B cell (primary cell): Measurements from ENCODE around the gene FAM124A. TPM values are rescaled to one million over a fixed set of nuclear protein-coding genes. Genes with fewer than 3 reads are reported as not detected.

Experiments used
- ATAC-seq: fragments of 200-7000 bp; cut with Tn5 transposase; one replicate; pipeline ENCODE4 v1.10.0; 2021; ENCODE audit warnings: low read depth, mild to moderate bottlenecking, moderate number of reproducible peaks, moderate library complexity
- CTCF ChIA-PET: fragments of 350-600 bp; sonication (Branson Sonifier 250); formaldehyde crosslinking; loops from one replicate; lab custom pipeline; 2021; ENCODE audit warnings: antibody characterized with exemption, inconsistent platforms; lab: Charles Lee
- POLR2A ChIA-PET: fragments of 350-600 bp; sonication (Branson Sonifier 250); formaldehyde crosslinking; loops from one replicate; lab custom pipeline; 2021; ENCODE audit warnings: antibody characterized with exemption; lab: Charles Lee
- DNase-seq: peaks from one replicate; pipeline ENCODE4 v3.0.0; 2013
- H2AFZ ChIP-seq: 2 replicates; pipeline ENCODE4 v1.6.1; 2012; ENCODE audit warnings: mild to moderate bottlenecking, low read depth, low read length; ENCODE audit not compliant: insufficient read depth, poor library complexity, severe bottlenecking
- H3K27ac ChIP-seq, 2 donors: 1 replicate in 1 of 2; 2 replicates in 1 of 2; pipeline ENCODE4 v1.5.1; 2012 to 2013; ENCODE audit warnings: low read length in 2 of 2, mild to moderate bottlenecking in 2 of 2, moderate library complexity in 1 of 2
- H3K27me3 ChIP-seq, 4 experiments: fragments of 200-600 bp in 1 of 4; sonication (generic) in 1 of 4; replicated peaks in 1 of 4; 1 replicate in 2 of 4; 2 replicates in 2 of 4; pipeline versions ENCODE4 v1.6.1 to v1.7.0; 2013 to 2016; ENCODE audit warnings: low read length in 3 of 4, mild to moderate bottlenecking in 2 of 4, mixed read lengths in 1 of 4, moderate library complexity in 1 of 4; ENCODE audit not compliant: insufficient read depth in 4 of 4, control insufficient read depth in 3 of 4; ENCODE audit errors: control extremely low read depth in 1 of 4
- H3K36me3 ChIP-seq, 2 experiments: replicated peaks in 1 of 2; 1 replicate in 1 of 2; 2 replicates in 1 of 2; pipeline versions ENCODE4 v1.6.1 to v1.7.1; 2013; ENCODE audit warnings: low read length in 1 of 2; ENCODE audit not compliant: insufficient read depth in 2 of 2, control insufficient read depth in 1 of 2; ENCODE audit errors: control extremely low read depth in 1 of 2, extremely low read depth in 1 of 2
- H3K4me1 ChIP-seq, 2 donors: fragments of 200-600 bp in 1 of 2; sonication (generic) in 1 of 2; 1 replicate in 1 of 2; 2 replicates in 1 of 2; pipeline versions ENCODE4 v1.5.1 to v1.6.1; 2013 to 2017; ENCODE audit warnings: low read length in 2 of 2; ENCODE audit not compliant: control insufficient read depth in 2 of 2, insufficient read depth in 2 of 2
- H3K4me2 ChIP-seq: replicated peaks from 2 replicates; pipeline ENCODE3; 2012; ENCODE audit warnings: mild to moderate bottlenecking, low read depth, low read length; ENCODE audit not compliant: poor library complexity, severe bottlenecking
- H3K4me3 ChIP-seq, 5 experiments: fragments of 200-600 bp in 1 of 5; sonication (generic) in 1 of 5; 1 replicate in 3 of 5; 2 replicates in 2 of 5; pipeline versions ENCODE4 v1.5.1 to v1.7.0; 2011 to 2016; ENCODE audit warnings: low read length in 4 of 5, mild to moderate bottlenecking in 4 of 5, low read depth in 2 of 5, control low read depth in 1 of 5, moderate library complexity in 1 of 5; ENCODE audit not compliant: insufficient read depth in 1 of 5; ENCODE audit errors: control extremely low read depth in 1 of 5, extremely low read depth in 1 of 5
- H3K79me2 ChIP-seq: fragments of 200-600 bp; sonication (generic); one replicate; pipeline ENCODE4 v1.6.0; 2016; ENCODE audit warnings: low read length; ENCODE audit not compliant: control insufficient read depth, insufficient read depth
- H3K9ac ChIP-seq: fragments of 200-600 bp; sonication (generic); 2 replicates; pipeline ENCODE4 v1.6.1; 2017; ENCODE audit warnings: mild to moderate bottlenecking, low read length, moderate library complexity
- H3K9me3 ChIP-seq, 3 donors: one replicate each; pipeline versions ENCODE4 v1.6.1 to v1.7.1; 2013; ENCODE audit warnings: low read length in 2 of 3; ENCODE audit not compliant: control insufficient read depth in 2 of 3, insufficient read depth in 1 of 3; ENCODE audit errors: control extremely low read depth in 1 of 3
- H4K20me1 ChIP-seq: 2 replicates; pipeline ENCODE4 v1.6.0; 2012; ENCODE audit warnings: mild to moderate bottlenecking, low read length; ENCODE audit not compliant: insufficient read depth, control insufficient read depth, poor library complexity, severe bottlenecking
- H3K27ac Mint-ChIP-seq: one replicate; pipeline ENCODE4 v1.8.0; 2021; ENCODE audit warnings: mixed read lengths
- H3K27me3 Mint-ChIP-seq: one replicate; pipeline ENCODE4 v1.8.0; 2021; ENCODE audit warnings: mixed read lengths
- H3K4me1 Mint-ChIP-seq: one replicate; pipeline ENCODE4 v1.8.0; 2021; ENCODE audit warnings: mixed read lengths
- H3K4me3 Mint-ChIP-seq: one replicate; pipeline ENCODE4 v1.8.0; 2021; ENCODE audit warnings: mixed read lengths
- H3K9me3 Mint-ChIP-seq: one replicate; pipeline ENCODE4 v1.8.0; 2022; ENCODE audit warnings: mixed read lengths; ENCODE audit not compliant: insufficient read depth
- EZH2 ChIP-seq: IDR thresholded peaks from 2 replicates; pipeline ENCODE4 v1.6.1; 2012; ENCODE audit warnings: borderline replicate concordance, low read depth, mild to moderate bottlenecking, moderate library complexity, low read length; ENCODE audit not compliant: insufficient read depth, poor library complexity, severe bottlenecking
- WGBS: methylation state at CpG from one replicate; pipeline ENCODE4 v1.1.5; 2013; ENCODE audit warnings: missing lambda C conversion rate; ENCODE audit not compliant: insufficient coverage; 5-methylcytosine and 5-hydroxymethylcytosine counted together
- intact Hi-C: fragments of 100-400 bp; cut with micrococcal nuclease; formaldehyde crosslinking; loops from one replicate; pipeline ENCODE4 v1.10.0; 2022
- polyA plus RNA-seq: library from polyadenylated mRNA; depleted of rRNA; stranded (reverse); fragments of >200 nt; gene quantifications from 2 replicates; pipeline ENCODE4 v1.2.3, GENCODE V29; 2012
- total RNA-seq, 2 donors: library from RNA; stranded (reverse); fragments of 120-200 nt in 1 of 2; gene quantifications; 1 replicate in 1 of 2; 2 replicates in 1 of 2; pipeline versions ENCODE4 v1.2.3 to v1.2.4, GENCODE V29; 2013 to 2022
- TF ChIP-seq, protein P1 (sequence below): fragments of 200-600 bp; IDR thresholded peaks from one replicate; pipeline ENCODE4 v1.8.0; 2022; ENCODE audit warnings: antibody characterized with exemption, mild to moderate bottlenecking

The FAM124A gene
- total and polyA plus RNA-seq, 2 donors (not counting 1 experiment from before 2014, with no cell fraction given): 0.09 to 0.39 TPM

DNA sequence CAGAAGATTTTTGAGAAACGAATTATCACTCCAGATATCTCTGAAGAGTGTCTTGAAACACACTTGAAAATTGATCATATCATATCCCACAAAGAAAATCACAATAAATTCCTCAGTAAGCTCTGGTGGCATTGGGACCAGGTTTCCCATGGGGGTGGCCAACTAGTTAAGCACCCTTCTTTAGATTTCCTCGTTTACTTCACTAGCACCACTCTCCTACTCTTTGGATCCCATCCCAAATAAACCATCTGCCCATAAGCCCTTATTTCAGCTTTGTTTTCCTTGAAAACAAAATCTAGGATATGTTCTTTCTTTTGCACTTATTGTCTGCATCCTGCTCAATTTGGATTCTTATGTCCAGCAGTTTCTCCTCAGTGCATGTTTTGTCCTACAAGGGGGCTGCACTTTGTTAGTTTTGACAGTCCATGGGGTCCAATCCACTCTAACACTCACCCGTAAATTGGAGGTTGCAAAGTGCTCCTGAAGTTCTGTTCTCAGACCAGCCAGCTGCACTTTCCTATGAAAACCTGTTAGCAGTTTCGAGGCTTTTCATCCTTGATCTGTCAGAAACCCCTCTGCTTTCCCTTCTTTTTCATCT lies 40.3 kb upstream of the FAM124A start:
- WGBS: 91% methylated on average over 3 of the region's 4 CpGs
- Mint-ChIP-seq H3K9me3 (no peaks in the 10 kb centered on the region), H3K4me1 (no peaks in the 10 kb centered on the region), H3K27me3 (peaks cover 49% of the 10 kb centered on the region), H3K27ac (no peak overlapping the region), H3K4me3 (no peak overlapping the region)
- Histone ChIP-seq H3K4me3 (no peak overlapping the region), H2AFZ (no peak overlapping the region), H4K20me1 (no peaks in the 10 kb centered on the region), H3K9me3 (no peaks in the 10 kb centered on the region), H3K9ac (no peak overlapping the region), H3K27me3 (peaks cover 0 to 13% (median 3%) of the 10 kb centered on the region in 4 experiments), H3K36me3 (no peaks in the 10 kb centered on the region), H3K4me1 (no peaks in the 10 kb centered on the region), H3K4me2 (no peak overlapping the region), H3K27ac (no peak overlapping the region), H3K79me2 (no peaks in the 10 kb centered on the region)
- CTCF ChIA-PET: no interaction called here
- no peak for ATAC-seq
- TF ChIP-seq, protein P1, sequence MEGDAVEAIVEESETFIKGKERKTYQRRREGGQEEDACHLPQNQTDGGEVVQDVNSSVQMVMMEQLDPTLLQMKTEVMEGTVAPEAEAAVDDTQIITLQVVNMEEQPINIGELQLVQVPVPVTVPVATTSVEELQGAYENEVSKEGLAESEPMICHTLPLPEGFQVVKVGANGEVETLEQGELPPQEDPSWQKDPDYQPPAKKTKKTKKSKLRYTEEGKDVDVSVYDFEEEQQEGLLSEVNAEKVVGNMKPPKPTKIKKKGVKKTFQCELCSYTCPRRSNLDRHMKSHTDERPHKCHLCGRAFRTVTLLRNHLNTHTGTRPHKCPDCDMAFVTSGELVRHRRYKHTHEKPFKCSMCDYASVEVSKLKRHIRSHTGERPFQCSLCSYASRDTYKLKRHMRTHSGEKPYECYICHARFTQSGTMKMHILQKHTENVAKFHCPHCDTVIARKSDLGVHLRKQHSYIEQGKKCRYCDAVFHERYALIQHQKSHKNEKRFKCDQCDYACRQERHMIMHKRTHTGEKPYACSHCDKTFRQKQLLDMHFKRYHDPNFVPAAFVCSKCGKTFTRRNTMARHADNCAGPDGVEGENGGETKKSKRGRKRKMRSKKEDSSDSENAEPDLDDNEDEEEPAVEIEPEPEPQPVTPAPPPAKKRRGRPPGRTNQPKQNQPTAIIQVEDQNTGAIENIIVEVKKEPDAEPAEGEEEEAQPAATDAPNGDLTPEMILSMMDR: no peak
- TF ChIP-seq EZH2: no peak
- POLR2A ChIA-PET: no interaction called here
- intact Hi-C loops: no loop called here
- DNase-seq: no peak

- Histone ChIP-seq H3K27me3 (peaks cover 0 to 4% (median 0%) of the 10 kb centered on the region in 4 experiments), H3K9ac (no peak overlapping the region), H3K27ac (no peak overlapping the region), H3K4me3 (no peak overlapping the region), H4K20me1 (no peaks in the 10 kb centered on the region), H2AFZ (no peak overlapping the region), H3K9me3 (no peaks in the 10 kb centered on the region), H3K36me3 (no peaks in the 10 kb centered on the region), H3K79me2 (no peaks in the 10 kb centered on the region), H3K4me1 (no peaks in the 10 kb centered on the region), H3K4me2 (no peak overlapping the region)
- CTCF ChIA-PET: no interaction called here
- H3K4me3 Mint-ChIP-seq: no peak overlapping the region
- H3K9me3 Mint-ChIP-seq: no peaks in the 10 kb centered on the region
- ATAC-seq (no peak), DNase-seq (no peak)
- no peak overlapping the region for H3K27ac Mint-ChIP-seq
- TF ChIP-seq, protein P1: no peak
- TF ChIP-seq EZH2: no peak
- WGBS: 68% methylated on average over 6 of the region's 12 CpGs
- H3K27me3 Mint-ChIP-seq: peaks cover 42% of the 10 kb centered on the region
- POLR2A ChIA-PET: no interaction called here
- intact Hi-C loops: no loop called here
- no peaks in the 10 kb centered on the region for H3K4me1 Mint-ChIP-seq
These were observed 30.5 kb upstream of the FAM124A start for GRCh38 chr13:51191743-51192142.
